Astrocyte (in vitro differentiated cells and primary cell): Measurements from ENCODE around the gene FLT1. TPM values are rescaled to one million over a fixed set of nuclear protein-coding genes. Genes with fewer than 3 reads are reported as not detected.

Experiments
- DNase-seq: peaks from one replicate; pipeline ENCODE4 v3.0.0-alpha.2; 2010; ENCODE audit warnings: low read depth
- FAIRE-seq: peaks from 2 replicates; lab custom pipeline; 2011; peaks lifted over from hg19 to GRCh38; lab: Jason Lieb, UNC
- H2AFZ ChIP-seq: 2 replicates; pipeline ENCODE4 v1.6.0; 2012; ENCODE audit warnings: low read depth, low read length, inconsistent platforms
- H3K27ac ChIP-seq: 2 replicates; pipeline ENCODE4 v1.5.1; 2011; ENCODE audit warnings: low read depth, low read length, inconsistent platforms
- H3K27me3 ChIP-seq: 2 replicates; pipeline ENCODE4 v1.6.0; 2011; ENCODE audit warnings: low read length, inconsistent platforms; ENCODE audit not compliant: insufficient read depth
- H3K36me3 ChIP-seq: 2 replicates; pipeline ENCODE4 v1.5.1; 2011; ENCODE audit warnings: low read length, inconsistent platforms; ENCODE audit not compliant: insufficient read depth
- H3K4me1 ChIP-seq: 2 replicates; pipeline ENCODE4 v1.5.1; 2011; ENCODE audit warnings: low read length, inconsistent platforms; ENCODE audit not compliant: insufficient read depth
- H3K4me2 ChIP-seq: 2 replicates; pipeline ENCODE4 v1.6.0; 2012; ENCODE audit warnings: low read length, inconsistent platforms
- H3K4me3 ChIP-seq: 2 replicates; pipeline ENCODE4 v1.5.1; 2011; ENCODE audit warnings: low read depth, mild to moderate bottlenecking, low read length, inconsistent platforms; ENCODE audit not compliant: insufficient read depth
- H3K79me2 ChIP-seq: 2 replicates; pipeline ENCODE4 v1.6.0; 2012; ENCODE audit warnings: mild to moderate bottlenecking, low read length, inconsistent platforms; ENCODE audit not compliant: insufficient read depth
- H3K9ac ChIP-seq: 2 replicates; pipeline ENCODE4 v1.6.0; 2012; ENCODE audit warnings: mild to moderate bottlenecking, low read length, inconsistent platforms
- H3K9me3 ChIP-seq: 2 replicates; pipeline ENCODE4 v1.5.1; 2012; ENCODE audit warnings: low read depth, mild to moderate bottlenecking, low read length, inconsistent platforms; ENCODE audit not compliant: insufficient read depth
- H4K20me1 ChIP-seq: 2 replicates; pipeline ENCODE4 v1.6.0; 2012; ENCODE audit warnings: low read length, inconsistent platforms; ENCODE audit not compliant: insufficient read depth
- H3K27ac Mint-ChIP-seq: one replicate; pipeline ENCODE4 v1.8.0; 2021; ENCODE audit warnings: mild to moderate bottlenecking, mixed read lengths; ENCODE audit not compliant: unreplicated experiment
- H3K27me3 Mint-ChIP-seq: one replicate; pipeline ENCODE4 v1.8.0; 2021; ENCODE audit warnings: low read depth, mixed read lengths; ENCODE audit not compliant: unreplicated experiment
- H3K36me3 Mint-ChIP-seq: one replicate; pipeline ENCODE4 v1.8.0; 2021; ENCODE audit warnings: low read depth, mixed read lengths; ENCODE audit not compliant: unreplicated experiment
- H3K4me1 Mint-ChIP-seq: one replicate; pipeline ENCODE4 v1.8.0; 2021; ENCODE audit warnings: low read depth, mixed read lengths; ENCODE audit not compliant: unreplicated experiment
- H3K4me3 Mint-ChIP-seq: one replicate; pipeline ENCODE4 v1.8.0; 2021; ENCODE audit warnings: mild to moderate bottlenecking, moderate library complexity, mixed read lengths; ENCODE audit not compliant: unreplicated experiment
- H3K9me3 Mint-ChIP-seq: one replicate; pipeline ENCODE4 v1.8.0; 2021; ENCODE audit warnings: mild to moderate bottlenecking, mixed read lengths; ENCODE audit not compliant: unreplicated experiment
- EZH2 ChIP-seq: IDR thresholded peaks from 2 replicates; pipeline ENCODE4 v1.6.1; 2012; ENCODE audit warnings: mild to moderate bottlenecking, low read length, inconsistent platforms; ENCODE audit not compliant: insufficient read depth
- total RNA-seq: library from RNA; stranded (reverse); gene quantifications from 2 replicates; pipeline ENCODE4 v1.2.1, GENCODE V29; 2021
- TF ChIP-seq, protein P1 (sequence below): IDR thresholded peaks from 2 replicates; pipeline ENCODE4 v1.5.1; 2011; ENCODE audit warnings: low read depth, mild to moderate bottlenecking, inconsistent platforms, low read length, moderate library complexity; ENCODE audit not compliant: insufficient read depth

The FLT1 gene
- total RNA-seq, 1 donor from 2014 or later = 7.3 TPM

DNA sequence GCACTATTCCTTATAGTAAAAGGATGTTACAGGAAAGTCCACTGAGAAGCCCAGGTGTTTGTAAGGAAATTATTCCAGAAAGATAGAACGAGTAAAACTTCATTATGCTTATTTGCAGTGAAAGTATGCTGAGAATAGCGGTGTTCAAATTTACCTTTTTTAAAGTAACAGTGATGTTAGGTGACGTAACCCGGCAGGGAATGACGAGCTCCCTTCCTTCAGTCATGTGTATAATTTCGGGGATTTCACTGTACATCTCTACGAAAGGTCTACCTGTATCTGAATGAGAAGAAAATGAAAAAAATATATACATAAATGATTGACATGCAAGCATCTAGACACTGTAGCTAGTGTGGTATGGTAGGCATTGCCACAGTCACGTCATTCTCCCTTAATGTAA, 56.9 kb downstream of the FLT1 start:
- peaks cover 11% of the 10 kb centered on the region for H3K4me1 Mint-ChIP-seq
- no peak for DNase-seq
- H3K27ac ChIP-seq = no peak overlapping the region
- no peaks in the 10 kb centered on the region for H3K9me3 ChIP-seq
- H3K4me1 ChIP-seq = no peaks in the 10 kb centered on the region
- FAIRE-seq = no peak
- no peak overlapping the region for H3K4me3 Mint-ChIP-seq
- peaks cover 6% of the 10 kb centered on the region for H3K36me3 Mint-ChIP-seq
- no peak for TF ChIP-seq EZH2
- TF ChIP-seq, protein P1, sequence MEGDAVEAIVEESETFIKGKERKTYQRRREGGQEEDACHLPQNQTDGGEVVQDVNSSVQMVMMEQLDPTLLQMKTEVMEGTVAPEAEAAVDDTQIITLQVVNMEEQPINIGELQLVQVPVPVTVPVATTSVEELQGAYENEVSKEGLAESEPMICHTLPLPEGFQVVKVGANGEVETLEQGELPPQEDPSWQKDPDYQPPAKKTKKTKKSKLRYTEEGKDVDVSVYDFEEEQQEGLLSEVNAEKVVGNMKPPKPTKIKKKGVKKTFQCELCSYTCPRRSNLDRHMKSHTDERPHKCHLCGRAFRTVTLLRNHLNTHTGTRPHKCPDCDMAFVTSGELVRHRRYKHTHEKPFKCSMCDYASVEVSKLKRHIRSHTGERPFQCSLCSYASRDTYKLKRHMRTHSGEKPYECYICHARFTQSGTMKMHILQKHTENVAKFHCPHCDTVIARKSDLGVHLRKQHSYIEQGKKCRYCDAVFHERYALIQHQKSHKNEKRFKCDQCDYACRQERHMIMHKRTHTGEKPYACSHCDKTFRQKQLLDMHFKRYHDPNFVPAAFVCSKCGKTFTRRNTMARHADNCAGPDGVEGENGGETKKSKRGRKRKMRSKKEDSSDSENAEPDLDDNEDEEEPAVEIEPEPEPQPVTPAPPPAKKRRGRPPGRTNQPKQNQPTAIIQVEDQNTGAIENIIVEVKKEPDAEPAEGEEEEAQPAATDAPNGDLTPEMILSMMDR = no peak
- no peak overlapping the region for H3K27ac Mint-ChIP-seq
- no peak overlapping the region for H3K9ac ChIP-seq
- no peak overlapping the region for H3K4me2 ChIP-seq
- no peaks in the 10 kb centered on the region for H3K36me3 ChIP-seq
- H3K9me3 Mint-ChIP-seq = no peaks in the 10 kb centered on the region
- H3K79me2 ChIP-seq = no peaks in the 10 kb centered on the region
- no peak overlapping the region for H2AFZ ChIP-seq
- H3K27me3 ChIP-seq = peaks cover 2% of the 10 kb centered on the region
- H3K4me3 ChIP-seq = no peak overlapping the region
- peaks cover 9% of the 10 kb centered on the region for H3K27me3 Mint-ChIP-seq
- H4K20me1 ChIP-seq = no peaks in the 10 kb centered on the region

DNA sequence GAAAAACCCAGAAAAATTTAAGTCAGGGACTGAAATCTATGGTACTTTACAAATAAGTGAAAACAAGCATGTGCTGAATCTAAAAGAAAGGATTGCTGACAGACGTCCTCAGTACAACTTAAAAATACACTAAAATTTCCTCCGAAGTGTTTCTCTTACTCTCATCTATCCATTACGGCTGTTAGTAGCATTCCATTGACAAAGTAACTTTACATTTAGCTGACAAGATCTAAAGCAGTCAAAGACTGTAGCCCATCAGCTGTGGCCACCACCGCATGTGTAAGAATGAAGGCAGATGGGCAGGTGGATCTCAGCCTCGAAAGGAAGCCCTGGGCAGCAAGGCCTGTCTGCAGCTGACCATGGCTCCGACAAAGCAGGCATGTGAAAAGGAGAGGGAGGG, 59.0 kb downstream of the FLT1 start:
- peaks cover 2% of the 10 kb centered on the region for H3K27me3 ChIP-seq
- no peaks in the 10 kb centered on the region for H3K79me2 ChIP-seq
- H3K4me1 Mint-ChIP-seq = peaks cover 11% of the 10 kb centered on the region
- no peak overlapping the region for H3K4me3 ChIP-seq
- H3K4me2 ChIP-seq = no peak overlapping the region
- H3K27ac Mint-ChIP-seq = no peak overlapping the region
- TF ChIP-seq, protein P1 = no peak
- no peak for TF ChIP-seq EZH2
- H3K9ac ChIP-seq = no peak overlapping the region
- no peak overlapping the region for H3K4me3 Mint-ChIP-seq
- H3K36me3 ChIP-seq = no peaks in the 10 kb centered on the region
- H3K9me3 Mint-ChIP-seq = no peaks in the 10 kb centered on the region
- H3K36me3 Mint-ChIP-seq = peaks cover 3% of the 10 kb centered on the region
- FAIRE-seq (no peak), DNase-seq (no peak)
- no peak overlapping the region for H2AFZ ChIP-seq
- H3K27ac ChIP-seq = no peak overlapping the region
- peaks cover 8% of the 10 kb centered on the region for H3K27me3 Mint-ChIP-seq
- H4K20me1 ChIP-seq = no peaks in the 10 kb centered on the region
- no peaks in the 10 kb centered on the region for H3K4me1 ChIP-seq
- no peaks in the 10 kb centered on the region for H3K9me3 ChIP-seq

DNA sequence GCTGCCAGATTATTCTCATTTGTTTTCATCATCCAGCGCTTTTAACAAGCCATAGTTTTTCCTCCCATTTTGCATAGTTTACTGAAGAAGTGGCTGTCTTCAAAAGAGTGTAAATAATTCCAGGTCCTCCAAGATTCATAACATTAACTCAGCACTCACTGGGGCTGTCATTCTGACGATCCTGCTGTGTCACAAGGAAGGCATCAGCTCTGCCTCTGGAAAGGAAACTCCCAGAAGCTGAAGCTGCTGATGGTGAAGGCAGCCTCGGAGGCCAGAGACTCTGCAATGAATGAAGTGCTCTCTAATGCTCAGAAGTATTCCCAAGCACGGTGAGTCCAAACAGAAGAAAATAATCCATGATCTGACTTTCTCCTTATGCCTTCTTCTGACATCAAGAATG, 60.0 kb downstream of the FLT1 start:
- H3K27me3 Mint-ChIP-seq = peaks cover 8% of the 10 kb centered on the region
- TF ChIP-seq, protein P1 = no peak
- no peak for DNase-seq
- H3K9me3 ChIP-seq = no peaks in the 10 kb centered on the region
- H3K36me3 Mint-ChIP-seq = no peaks in the 10 kb centered on the region
- H3K4me3 ChIP-seq = no peak overlapping the region
- peaks cover 2% of the 10 kb centered on the region for H3K27me3 ChIP-seq
- peak overlapping the region; percentile 11 for H3K27ac Mint-ChIP-seq
- H3K9ac ChIP-seq = no peak overlapping the region
- H4K20me1 ChIP-seq = no peaks in the 10 kb centered on the region
- H3K4me1 ChIP-seq = no peaks in the 10 kb centered on the region
- H3K4me2 ChIP-seq = no peak overlapping the region
- no peak overlapping the region for H3K27ac ChIP-seq
- H3K79me2 ChIP-seq = no peaks in the 10 kb centered on the region
- H2AFZ ChIP-seq = no peak overlapping the region
- no peak for FAIRE-seq
- no peak overlapping the region for H3K4me3 Mint-ChIP-seq
- no peaks in the 10 kb centered on the region for H3K9me3 Mint-ChIP-seq
- peaks cover 9% of the 10 kb centered on the region for H3K4me1 Mint-ChIP-seq
- no peaks in the 10 kb centered on the region for H3K36me3 ChIP-seq
